Naive thymus-derived CD4-positive, alpha-beta T cell (primary cell): ENCODE results near the gene RSKR. TPM values are rescaled to one million over a fixed set of nuclear protein-coding genes. Genes with fewer than 3 reads are reported as not detected.

Source experiments
- ATAC-seq: fragments of 150-1000 bp; cut with Tn5 transposase; 2 replicates; pipeline ENCODE4 v1.10.0; 2021; ENCODE audit warnings: mild to moderate bottlenecking, moderate library complexity
- CTCF ChIA-PET: fragments of 350-600 bp; sonication (Branson Sonifier 250); formaldehyde crosslinking; loops from one replicate; lab custom pipeline; 2021; ENCODE audit warnings: antibody characterized with exemption; lab: Charles Lee
- POLR2A ChIA-PET: fragments of 350-600 bp; sonication (Branson Sonifier 250); formaldehyde crosslinking; loops from one replicate; lab custom pipeline; 2021; ENCODE audit warnings: antibody characterized with exemption, inconsistent platforms; lab: Charles Lee
- DNase-seq, 9 donors: peaks; one replicate each; pipeline versions ENCODE4 v3.0.0 to v3.0.0-alpha.2; 2020 to 2022; ENCODE audit warnings: mixed read lengths in 1 of 9
- H3K27ac ChIP-seq: one replicate; pipeline ENCODE4 v1.7.0; 2013; ENCODE audit warnings: mild to moderate bottlenecking, low read depth, low read length, moderate library complexity
- H3K27me3 ChIP-seq, 2 donors: one replicate each; pipeline ENCODE4 v1.7.0; 2013; ENCODE audit warnings: low read length in 2 of 2, mild to moderate bottlenecking in 2 of 2, moderate library complexity in 2 of 2; ENCODE audit not compliant: control insufficient read depth in 2 of 2, insufficient read depth in 2 of 2
- H3K36me3 ChIP-seq, 3 experiments: 1 replicate in 2 of 3; 2 replicates in 1 of 3; pipeline ENCODE4 v1.7.0; 2013; ENCODE audit warnings: low read length in 3 of 3, mild to moderate bottlenecking in 3 of 3, moderate library complexity in 1 of 3; ENCODE audit not compliant: insufficient read depth in 3 of 3, control insufficient read depth in 2 of 3
- H3K4me1 ChIP-seq, 2 donors: one replicate each; pipeline ENCODE4 v1.7.0; 2013; ENCODE audit warnings: low read length in 2 of 2, mild to moderate bottlenecking in 2 of 2, moderate library complexity in 1 of 2; ENCODE audit not compliant: control insufficient read depth in 2 of 2, insufficient read depth in 2 of 2
- H3K4me3 ChIP-seq: 2 replicates; pipeline ENCODE4 v1.7.0; 2013; ENCODE audit warnings: mild to moderate bottlenecking, low read length
- H3K9me3 ChIP-seq, 3 experiments: 1 replicate in 2 of 3; 2 replicates in 1 of 3; pipeline ENCODE4 v1.7.0; 2013; ENCODE audit warnings: low read length in 3 of 3; ENCODE audit not compliant: control insufficient read depth in 2 of 3
- H3K27ac Mint-ChIP-seq, 9 donors: one replicate each; pipeline ENCODE4 v1.8.0; 2020 to 2022; ENCODE audit warnings: mixed read lengths in 9 of 9, mild to moderate bottlenecking in 8 of 9, moderate library complexity in 5 of 9, inconsistent platforms in 2 of 9
- H3K27me3 Mint-ChIP-seq, 5 donors: one replicate each; pipeline ENCODE4 v1.8.0; 2021 to 2022; ENCODE audit warnings: mixed read lengths in 5 of 5, mild to moderate bottlenecking in 1 of 5
- H3K36me3 Mint-ChIP-seq, 5 donors: one replicate each; pipeline ENCODE4 v1.8.0; 2020 to 2022; ENCODE audit warnings: mixed read lengths in 5 of 5, mild to moderate bottlenecking in 3 of 5, inconsistent platforms in 1 of 5
- H3K4me1 Mint-ChIP-seq, 7 donors: one replicate each; pipeline ENCODE4 v1.8.0; 2020 to 2022; ENCODE audit warnings: mixed read lengths in 7 of 7, mild to moderate bottlenecking in 3 of 7, inconsistent platforms in 1 of 7
- H3K4me3 Mint-ChIP-seq, 10 donors: one replicate each; pipeline ENCODE4 v1.8.0; 2020 to 2022; ENCODE audit warnings: mild to moderate bottlenecking in 10 of 10, mixed read lengths in 10 of 10, moderate library complexity in 6 of 10, inconsistent platforms in 2 of 10
- H3K9me3 Mint-ChIP-seq, 11 donors: one replicate each; pipeline ENCODE4 v1.8.0; 2020 to 2022; ENCODE audit warnings: mixed read lengths in 11 of 11, mild to moderate bottlenecking in 4 of 11, inconsistent platforms in 1 of 11, moderate library complexity in 1 of 11
- intact Hi-C, 2 donors: fragments of 100-400 bp; cut with micrococcal nuclease; formaldehyde crosslinking; loops; one replicate each; pipeline ENCODE4 v1.15.1; 2023
- polyA plus RNA-seq, 2 donors: library from polyadenylated mRNA; unstranded; fragments of 300-500 nt; fragmentation: Illumina TruSeq; gene quantifications; one replicate each; pipeline ENCODE4 v1.2.3, GENCODE V29; 2021
- total RNA-seq, 6 experiments: library from RNA in 5 of 6; stranded (reverse) in 5 of 6; gene quantifications; 1 replicate in 5 of 6; 2 replicates in 1 of 6; pipeline ENCODE4 v1.2.3 and lab custom pipeline; 2021 to 2026

RSKR gene
- total and polyA plus RNA-seq, 7 experiments from 2014 or later, result 0.20 to 34.5 (median 26.7) TPM; not detected in 1

DNA sequence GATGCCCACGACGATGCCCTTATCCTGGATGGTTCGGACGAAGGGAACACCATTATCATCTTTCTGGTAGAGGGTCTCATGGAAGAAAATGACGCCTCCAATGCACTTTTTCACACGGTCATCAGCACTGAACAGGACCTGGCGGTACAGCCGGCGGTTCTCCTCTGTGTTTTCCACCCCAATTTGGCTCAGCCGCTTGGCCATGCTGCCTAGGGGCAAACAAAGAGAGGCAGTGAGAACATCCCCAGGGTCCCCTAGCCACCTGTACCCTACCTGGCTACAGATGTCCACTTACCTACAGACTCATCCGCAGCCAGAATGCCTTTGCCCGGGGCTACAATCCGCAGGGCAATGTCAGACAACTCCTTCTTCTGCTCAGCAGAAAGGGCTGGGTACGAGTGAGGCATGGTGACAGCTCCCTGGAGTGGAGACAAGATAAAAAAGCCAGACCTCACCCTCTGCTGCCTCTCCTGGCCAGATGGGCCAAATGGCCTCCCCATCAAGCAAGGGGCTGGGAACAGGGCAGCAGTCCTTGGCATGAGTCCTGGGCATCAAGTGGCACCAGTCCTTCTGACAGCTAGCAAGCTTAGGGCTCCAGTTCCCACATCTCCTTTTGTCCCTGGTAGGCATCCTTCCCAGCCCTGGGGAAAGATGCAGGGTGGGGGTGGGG is 38.7 kb downstream of the RSKR start:
- no peak overlapping the region for H3K4me3 ChIP-seq
- H3K36me3 Mint-ChIP-seq, result peaks cover 0 to 34% (median 0%) of the 10 kb centered on the region in 5 donors
- intact Hi-C loops, result loop anchor here (5.0 to 10.0 kb wide), 4 partner anchors 37 to 200 kb away; partner anchors contain the start of genes BLTP2 (in 1 of the 2), RSKR (in 1 of the 2), SARM1 (in 1 of the 2) and SDF2 (in 1 of the 2)
- H3K9me3 Mint-ChIP-seq, result no peaks in the 10 kb centered on the region
- H3K4me1 ChIP-seq, result peaks cover 24% of the 10 kb centered on the region in 2 donors
- peaks cover 0 to 15% (median 0%) of the 10 kb centered on the region in 3 experiments for H3K36me3 ChIP-seq
- CTCF ChIA-PET, result no interaction called here
- peak overlapping the region in 1 of 9 donors; percentile 8 for H3K27ac Mint-ChIP-seq
- no peaks in the 10 kb centered on the region for H3K9me3 ChIP-seq
- ATAC-seq (no peak), DNase-seq (no peak)
- H3K4me1 Mint-ChIP-seq, result peaks cover 21 to 72% (median 46%) of the 10 kb centered on the region in 7 donors
- no peak overlapping the region for H3K27ac ChIP-seq
- no peaks in the 10 kb centered on the region for H3K27me3 ChIP-seq
- no peaks in the 10 kb centered on the region for H3K27me3 Mint-ChIP-seq
- H3K4me3 Mint-ChIP-seq, result peak overlapping the region in 2 of 10 donors; percentile 83 to 96
- POLR2A ChIA-PET, result interaction anchor here (1.0 to 12.2 kb wide), 6 partner anchors 13 to 29 kb away, joined by 3 to 172 read pairs (median 6); partner anchors contain the start of gene SPAG5

DNA sequence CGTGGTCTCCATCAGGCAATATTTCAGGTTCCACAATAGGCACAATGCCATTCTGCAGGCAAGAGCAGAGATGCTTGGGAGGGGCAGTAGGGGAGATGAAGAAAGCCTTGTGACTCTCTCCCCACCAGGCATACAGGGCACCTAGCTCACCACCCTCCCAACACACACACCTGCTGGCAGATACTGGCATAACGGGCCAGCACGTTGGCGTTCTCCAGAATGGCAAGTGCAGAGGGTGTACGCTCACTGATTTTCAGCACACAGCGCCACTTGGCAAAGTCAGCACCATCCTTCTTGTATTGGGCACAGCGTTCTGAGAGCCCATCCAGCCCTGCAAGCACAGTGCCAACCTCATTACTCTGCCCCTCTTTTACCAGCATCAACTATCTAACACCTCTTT is 39.5 kb downstream of the RSKR start:
- ChIA-PET CTCF (no interaction called here), POLR2A (interaction anchor here (1.0 to 12.2 kb wide), 4 partner anchors 12 to 23 kb away, joined by 4 to 172 read pairs (median 12); partner anchors contain the start of gene SPAG5)
- H3K4me1 Mint-ChIP-seq, result peaks cover 29 to 71% (median 53%) of the 10 kb centered on the region in 7 donors
- H3K27ac Mint-ChIP-seq, result peak overlapping the region in 3 of 9 donors; percentile 12 to 67 (median 49)
- no peaks in the 10 kb centered on the region for H3K9me3 Mint-ChIP-seq
- Histone ChIP-seq H3K36me3 (peaks cover 0 to 15% (median 0%) of the 10 kb centered on the region in 3 experiments), H3K4me1 (peaks cover 30 to 32% of the 10 kb centered on the region in 2 donors), H3K9me3 (no peaks in the 10 kb centered on the region), H3K27me3 (no peaks in the 10 kb centered on the region), H3K4me3 (no peak overlapping the region), H3K27ac (no peak overlapping the region)
- H3K36me3 Mint-ChIP-seq, result peaks cover 0 to 38% (median 0%) of the 10 kb centered on the region in 5 donors
- intact Hi-C loops, result loop anchor here in 1 of 2 donors (10.0 kb wide), 1 partner anchor 200 kb away; the partner anchor contains the start of genes SARM1 and VTN
- ATAC-seq, result no peak
- peak overlapping the region in 5 of 10 donors; percentile 6 to 96 (median 34) for H3K4me3 Mint-ChIP-seq
- H3K27me3 Mint-ChIP-seq, result no peaks in the 10 kb centered on the region
- peak in 2 of 9 donors; percentile 15 to 29 for DNase-seq

DNA sequence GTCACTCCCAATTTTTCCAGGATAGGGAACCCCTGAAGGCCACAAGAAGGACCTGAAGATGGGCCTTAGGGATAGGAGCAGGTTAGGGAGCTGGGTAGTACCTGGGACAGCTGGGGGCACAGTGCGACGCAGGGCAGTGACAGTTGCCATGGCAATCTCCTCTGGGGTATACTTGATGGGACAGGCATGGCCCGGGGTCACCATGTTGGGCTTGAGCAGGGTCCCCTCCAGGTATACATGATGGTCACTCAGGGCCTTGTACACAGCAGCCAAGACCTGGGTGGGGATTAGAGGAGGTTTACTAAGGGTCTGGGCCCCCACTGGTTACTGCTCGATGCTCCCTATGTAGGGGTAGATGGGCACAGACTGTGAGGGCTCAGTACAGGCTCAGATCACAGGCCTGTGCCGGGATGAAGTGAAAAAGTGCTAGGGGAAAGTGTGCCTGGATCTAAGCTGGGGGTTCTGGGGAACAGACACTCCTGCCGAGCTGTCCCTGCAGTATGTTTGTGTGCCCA is 40.0 kb downstream of the RSKR start:
- H3K27ac ChIP-seq, result no peak overlapping the region
- intact Hi-C loops, result loop anchor here in 1 of 2 donors (10.0 kb wide), 1 partner anchor 199 kb away; the partner anchor contains the start of genes SARM1 and VTN
- POLR2A ChIA-PET, result interaction anchor here (0.7 to 12.2 kb wide), 3 partner anchors 11 to 23 kb away, joined by 3 to 172 read pairs (median 17); partner anchors contain the start of gene SPAG5
- CTCF ChIA-PET, result interaction anchor here (1.1 kb wide), 1 partner anchor 25 kb away, joined by 4 read pairs; no protein-coding TSS in a partner anchor
- H3K36me3 ChIP-seq, result peaks cover 0 to 15% (median 0%) of the 10 kb centered on the region in 3 experiments
- peaks cover 0 to 38% (median 0%) of the 10 kb centered on the region in 5 donors for H3K36me3 Mint-ChIP-seq
- H3K4me3 Mint-ChIP-seq, result peak overlapping the region in 5 of 10 donors; percentile 6 to 61 (median 34)
- peak overlapping the region in 4 of 9 donors; percentile 4 to 67 (median 53) for H3K27ac Mint-ChIP-seq
- H3K9me3 ChIP-seq, result no peaks in the 10 kb centered on the region
- peaks cover 31 to 69% (median 56%) of the 10 kb centered on the region in 7 donors for H3K4me1 Mint-ChIP-seq
- H3K4me1 ChIP-seq, result peaks cover 32 to 33% of the 10 kb centered on the region in 2 donors
- no peak for DNase-seq
- H3K27me3 Mint-ChIP-seq, result no peaks in the 10 kb centered on the region
- H3K9me3 Mint-ChIP-seq, result no peaks in the 10 kb centered on the region
- H3K4me3 ChIP-seq, result no peak overlapping the region
- no peaks in the 10 kb centered on the region for H3K27me3 ChIP-seq
- ATAC-seq, result no peak

DNA sequence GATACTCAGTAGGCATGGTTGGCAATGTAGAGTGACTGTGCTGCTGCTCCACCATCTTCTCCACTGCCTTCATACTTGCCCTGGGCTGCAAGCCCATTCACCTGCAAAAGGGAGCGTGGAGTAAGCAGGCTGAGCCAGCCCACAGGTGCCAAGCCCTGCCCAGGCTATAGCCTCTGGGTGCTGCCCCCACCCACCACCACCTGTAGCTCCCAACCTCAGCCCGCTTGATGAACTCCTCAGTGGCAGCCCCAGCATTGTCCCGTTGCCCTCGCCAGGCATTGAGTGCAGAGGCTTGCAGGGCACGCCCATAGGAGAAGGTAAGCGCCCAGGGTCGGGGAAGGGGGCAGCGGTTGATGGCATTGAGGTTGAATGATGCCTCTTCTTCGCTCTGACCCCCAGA is 40.5 kb downstream of the RSKR start:
- H3K4me1 Mint-ChIP-seq, result peaks cover 34 to 71% (median 59%) of the 10 kb centered on the region in 7 donors
- no peak for ATAC-seq
- intact Hi-C loops, result loop anchor here in 1 of 2 donors (10.0 kb wide), 1 partner anchor 199 kb away; the partner anchor contains the start of genes SARM1 and VTN

DNA sequence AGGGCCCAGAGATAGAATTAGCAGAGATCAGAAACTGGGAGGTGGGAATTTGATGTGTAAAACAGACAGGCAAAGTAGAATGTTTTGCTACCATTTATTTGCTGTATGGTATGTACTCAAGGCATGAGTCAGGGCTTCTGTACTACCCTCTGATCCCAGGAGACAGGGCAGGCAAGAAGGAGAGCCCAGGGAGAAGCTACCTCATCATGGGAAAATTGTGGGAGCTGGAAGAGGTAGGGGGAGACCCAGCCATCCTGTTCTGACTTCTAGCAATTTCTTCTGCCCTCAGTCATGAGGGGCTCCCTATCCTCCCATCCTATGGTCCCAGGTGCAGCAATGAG is 41.0 kb downstream of the RSKR start:
- peaks cover 39 to 75% (median 64%) of the 10 kb centered on the region in 7 donors for H3K4me1 Mint-ChIP-seq
- ChIA-PET CTCF (interaction anchor here (1.1 kb wide), 1 partner anchor 24 kb away, joined by 4 read pairs; no protein-coding TSS in a partner anchor), POLR2A (interaction anchor here (0.8 to 12.2 kb wide), 7 partner anchors 10 to 138 kb away, joined by 3 to 172 read pairs (median 5); partner anchors contain the start of genes BLTP2, PROCA1, SPAG5 and UNC119)
- no peak for ATAC-seq
- H3K36me3 Mint-ChIP-seq, result peaks cover 0 to 41% (median 0%) of the 10 kb centered on the region in 5 donors
- intact Hi-C loops, result loop anchor here in 1 of 2 donors (10.0 kb wide), 1 partner anchor 198 kb away; the partner anchor contains the start of genes SARM1 and VTN
- no peaks in the 10 kb centered on the region for H3K27me3 Mint-ChIP-seq
- Histone ChIP-seq H3K4me1 (peaks cover 32 to 33% of the 10 kb centered on the region in 2 donors), H3K4me3 (no peak overlapping the region), H3K27ac (no peak overlapping the region), H3K36me3 (peaks cover 0 to 15% (median 0%) of the 10 kb centered on the region in 3 experiments), H3K9me3 (no peaks in the 10 kb centered on the region), H3K27me3 (no peaks in the 10 kb centered on the region)
- no peaks in the 10 kb centered on the region for H3K9me3 Mint-ChIP-seq
- H3K27ac Mint-ChIP-seq, result peak overlapping the region; percentile 70 to 96 (median 92)
- no peak for DNase-seq
- H3K4me3 Mint-ChIP-seq, result peak overlapping the region in 9 of 10 donors; percentile 1 to 99 (median 96)

More for the DNA sequence above, 40.5 kb downstream of the RSKR start:
- H3K27ac ChIP-seq, result no peak overlapping the region
- no peak for DNase-seq
- peaks cover 32 to 33% of the 10 kb centered on the region in 2 donors for H3K4me1 ChIP-seq
- POLR2A ChIA-PET, result interaction anchor here (0.7 to 12.2 kb wide), 6 partner anchors 11 to 71 kb away, joined by 3 to 172 read pairs (median 11); partner anchors contain the start of genes BLTP2, SPAG5 and UNC119
- Mint-ChIP-seq H3K4me3 (peak overlapping the region in 3 of 10 donors; percentile 1 to 96 (median 1)), H3K27me3 (no peaks in the 10 kb centered on the region), H3K27ac (peak overlapping the region in 4 of 9 donors; percentile 39 to 92 (median 77)), H3K36me3 (peaks cover 0 to 37% (median 0%) of the 10 kb centered on the region in 5 donors), H3K9me3 (no peaks in the 10 kb centered on the region)
- CTCF ChIA-PET, result interaction anchor here (1.1 kb wide), 1 partner anchor 24 kb away, joined by 4 read pairs; no protein-coding TSS in a partner anchor
- H3K36me3 ChIP-seq, result peaks cover 0 to 15% (median 0%) of the 10 kb centered on the region in 3 experiments
- no peak overlapping the region for H3K4me3 ChIP-seq
- H3K27me3 ChIP-seq, result no peaks in the 10 kb centered on the region
- H3K9me3 ChIP-seq, result no peaks in the 10 kb centered on the region
